GM19238 (cell line): ENCODE results near the gene EIPR1.
"Not testable (repeated sequence)": the region's sequence is repeated elsewhere in the genome, so short reads cannot be mapped to it uniquely, and the experiment has no call there.

Experiments used
- DNase-seq: peaks from one replicate; pipeline ENCODE4 v3.0.0; 2011; ENCODE audit warnings: low spot score; ENCODE audit not compliant: insufficient read length

The EIPR1 gene

DNA sequence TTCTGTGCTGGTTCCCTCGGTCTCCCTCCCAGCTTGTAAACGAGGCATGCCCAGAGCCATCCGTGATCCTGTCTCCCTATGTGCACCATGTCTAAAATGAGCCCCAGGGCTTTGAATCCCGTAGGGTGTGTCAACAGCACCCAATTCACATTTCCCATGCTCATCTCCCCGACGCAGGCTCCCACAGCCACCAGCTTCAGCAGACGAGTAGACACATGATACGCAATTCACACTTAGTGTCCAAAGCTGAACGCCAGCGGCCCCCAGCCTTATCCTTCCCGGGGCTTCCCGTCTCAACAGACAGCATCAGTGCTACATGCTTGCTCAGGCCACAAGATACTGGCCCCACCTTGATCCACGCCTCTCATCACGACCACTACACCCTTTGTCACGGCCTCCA is 88.1 kb downstream of the EIPR1 start:
- no peak for DNase-seq

GRCh38 chr2:3289171-3289515 is 88.5 kb downstream of the EIPR1 start:
- DNase-seq: no peak

DNA sequence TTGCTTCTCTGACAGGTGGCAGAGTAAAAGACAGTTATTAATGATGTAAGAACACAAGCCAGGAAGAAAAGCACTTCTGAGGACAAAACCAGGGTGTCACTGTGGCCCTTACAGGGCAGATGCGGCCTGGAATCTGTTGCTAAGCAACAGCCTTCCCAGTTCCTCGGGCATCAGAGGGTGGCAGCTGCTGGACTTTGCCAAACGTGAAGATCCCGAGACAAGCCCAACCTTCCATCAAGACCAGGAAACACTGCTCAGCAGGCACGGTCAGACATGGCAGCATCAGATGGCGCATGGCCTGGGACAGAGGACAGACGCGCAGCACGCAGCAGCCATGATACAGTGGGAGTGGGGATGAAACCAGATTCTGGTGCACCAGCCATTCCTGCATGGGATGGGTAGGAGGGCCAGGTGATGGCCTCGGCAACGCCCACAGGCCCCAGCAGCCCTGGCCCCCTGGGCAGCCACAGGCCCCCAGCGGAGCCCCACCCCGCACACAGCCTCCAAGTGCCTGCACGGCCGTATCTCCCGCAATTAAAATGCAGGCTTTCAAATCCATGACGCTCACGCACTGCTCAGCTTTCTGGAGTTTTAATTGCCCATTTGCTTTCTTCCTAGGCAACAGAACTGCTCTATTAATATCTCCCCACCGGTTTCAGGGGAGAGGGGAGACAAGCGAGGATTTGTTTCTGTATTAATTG is 89.0 kb downstream of the EIPR1 start:
- no peak for DNase-seq

DNA sequence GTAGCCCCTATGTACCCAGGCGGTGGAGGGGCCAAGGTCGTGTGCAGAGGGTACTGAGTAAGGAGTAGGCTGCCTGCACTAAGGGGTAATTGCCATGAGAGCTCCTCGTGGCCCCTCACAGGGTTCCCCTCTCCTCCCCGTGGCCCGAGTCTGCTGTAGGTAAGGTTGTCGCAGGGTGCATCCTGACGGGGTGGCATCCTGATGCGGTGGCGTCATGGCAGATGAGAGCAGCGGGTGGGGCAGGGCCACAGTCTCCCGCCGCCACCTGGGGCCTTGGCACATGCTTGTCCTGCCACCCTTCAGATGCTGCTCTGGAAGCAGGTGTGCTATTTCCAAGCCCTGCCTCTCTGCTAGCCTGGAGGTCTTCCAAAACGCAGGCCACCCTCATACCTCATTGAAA is 89.7 kb downstream of the EIPR1 start:
- DNase-seq: no peak

DNA sequence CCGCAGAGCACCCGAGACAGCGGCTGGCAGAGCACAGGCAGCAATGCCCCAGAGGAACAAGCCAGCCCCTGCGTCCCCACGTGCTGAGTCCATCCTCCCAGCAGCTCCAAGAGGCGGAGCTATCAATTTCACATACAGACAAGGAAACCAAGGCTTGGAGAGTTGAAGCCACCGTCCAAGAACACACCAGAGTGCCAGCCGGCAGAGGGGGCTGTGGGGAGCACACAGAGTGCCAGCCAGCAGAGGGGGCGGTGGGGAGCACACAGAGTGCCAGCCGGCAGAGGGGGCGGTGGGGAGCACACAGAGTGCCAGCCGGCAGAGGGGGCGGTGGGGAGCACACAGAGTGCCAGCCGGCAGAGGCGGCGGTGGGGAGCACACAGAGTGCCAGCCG is 91.0 kb downstream of the EIPR1 start:
- DNase-seq: not testable (repeated sequence)

- no peak for DNase-seq
These were observed 91.5 kb downstream of the EIPR1 start for GRCh38 chr2:3285901-3286645.

GRCh38 chr2:3284657-3285630 is 92.7 kb downstream of the EIPR1 start:
- DNase-seq: no peak

GRCh38 chr2:3283876-3284656 is 93.6 kb downstream of the EIPR1 start:
- DNase-seq: not testable (repeated sequence)

GRCh38 chr2:3283206-3283605 is 94.4 kb downstream of the EIPR1 start:
- no peak for DNase-seq

DNA sequence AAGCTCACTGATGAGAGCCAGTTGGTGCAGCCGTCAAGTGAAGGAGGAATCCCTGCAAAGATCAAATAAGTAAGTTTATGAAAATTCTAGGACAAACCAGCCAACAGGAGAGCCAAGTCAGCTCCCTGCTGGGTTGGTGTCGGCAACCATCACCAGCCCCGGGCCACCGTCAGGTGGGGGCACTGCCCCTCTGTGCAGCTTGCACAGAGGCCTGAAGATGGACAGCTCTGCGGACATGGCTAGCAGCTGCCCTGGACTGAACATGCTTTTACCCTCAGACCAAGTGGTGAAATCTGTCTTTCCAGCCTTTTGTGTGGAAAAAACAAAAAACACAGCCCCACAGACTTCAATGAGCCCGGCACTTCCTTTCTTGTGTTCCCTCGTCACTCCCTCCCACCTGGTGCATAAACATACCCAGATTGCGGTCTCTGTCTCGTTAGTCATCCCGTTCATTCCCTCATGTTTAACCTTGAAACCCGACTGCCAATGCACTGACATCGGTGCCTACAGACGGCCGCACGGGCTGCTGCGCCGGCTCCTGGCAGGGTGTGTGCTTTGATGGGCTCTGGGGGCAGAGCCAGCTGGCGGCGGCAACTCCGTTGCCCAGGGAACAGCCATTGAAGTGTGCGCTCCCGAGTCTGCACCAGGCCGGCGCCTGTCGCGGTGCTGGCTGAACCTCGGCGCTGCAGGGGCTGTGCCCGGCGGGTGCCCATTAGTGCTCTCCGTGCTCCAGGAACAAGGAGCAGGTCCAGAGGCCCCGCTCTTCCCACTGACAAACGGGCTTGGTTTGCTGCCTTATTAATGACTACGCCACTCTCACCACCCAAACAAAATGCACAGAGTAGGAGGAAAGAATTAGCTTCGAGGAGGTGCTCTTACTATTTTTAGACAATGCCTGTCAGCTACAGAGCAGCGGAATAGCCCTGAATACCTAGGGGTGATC is 95.3 kb downstream of the EIPR1 start:
- no peak for DNase-seq

- DNase-seq: no peak
These were observed 96.7 kb downstream of the EIPR1 start for GRCh38 chr2:3280683-3281520.

DNA sequence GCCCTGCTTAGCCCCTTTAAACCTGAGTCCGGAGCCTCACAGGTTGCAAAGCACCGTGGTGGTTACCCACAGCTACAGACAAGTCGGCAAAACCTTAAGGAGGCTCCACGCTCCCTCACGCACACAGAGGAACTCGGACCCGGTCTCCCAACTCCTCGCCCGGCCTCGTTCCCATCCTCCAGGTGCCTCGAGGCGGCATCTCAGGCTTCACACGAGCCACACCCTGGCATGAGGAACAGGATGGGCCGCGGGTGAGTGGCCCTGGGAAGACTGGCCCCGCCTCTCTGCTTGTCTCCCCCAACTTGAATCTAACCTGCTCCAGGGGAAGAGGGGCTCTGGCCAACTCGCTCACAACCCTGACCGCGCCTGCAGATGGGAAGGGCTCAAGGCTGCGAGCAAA is 97.4 kb downstream of the EIPR1 start:
- no peak for DNase-seq

DNA sequence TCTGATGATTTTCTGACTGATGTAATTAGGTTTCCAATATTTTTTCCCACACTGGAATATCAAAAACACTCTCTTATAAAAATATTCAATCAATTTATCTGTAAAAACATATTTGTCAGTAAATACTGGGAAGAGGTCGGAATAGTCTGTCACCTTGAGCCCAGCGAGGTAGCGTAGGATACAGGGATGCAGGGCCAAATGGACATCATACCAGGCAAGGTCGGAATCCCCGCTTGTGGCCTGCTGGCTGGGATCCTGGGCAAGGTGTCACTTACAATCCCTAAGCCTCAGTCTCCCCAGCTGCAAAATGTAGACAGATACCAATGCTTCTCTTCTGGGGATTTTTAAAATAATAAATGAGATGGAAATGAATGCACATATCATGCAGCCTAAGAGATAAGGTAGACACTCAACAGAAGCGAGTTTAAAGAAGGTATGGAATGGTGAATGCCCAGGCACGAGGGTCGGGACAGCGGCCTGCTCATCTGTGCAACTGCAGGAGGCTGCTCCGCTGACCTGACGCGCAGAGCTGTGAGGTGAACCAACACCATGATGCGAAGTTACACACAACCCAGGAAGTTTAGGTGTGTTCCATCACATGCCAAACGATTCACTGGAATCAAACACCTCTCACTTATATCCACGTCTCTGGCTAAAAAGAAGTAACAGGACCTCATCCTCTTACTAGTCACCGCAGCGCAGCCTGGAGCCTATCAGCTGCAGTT is 98.2 kb downstream of the EIPR1 start:
- DNase-seq: no peak

DNA sequence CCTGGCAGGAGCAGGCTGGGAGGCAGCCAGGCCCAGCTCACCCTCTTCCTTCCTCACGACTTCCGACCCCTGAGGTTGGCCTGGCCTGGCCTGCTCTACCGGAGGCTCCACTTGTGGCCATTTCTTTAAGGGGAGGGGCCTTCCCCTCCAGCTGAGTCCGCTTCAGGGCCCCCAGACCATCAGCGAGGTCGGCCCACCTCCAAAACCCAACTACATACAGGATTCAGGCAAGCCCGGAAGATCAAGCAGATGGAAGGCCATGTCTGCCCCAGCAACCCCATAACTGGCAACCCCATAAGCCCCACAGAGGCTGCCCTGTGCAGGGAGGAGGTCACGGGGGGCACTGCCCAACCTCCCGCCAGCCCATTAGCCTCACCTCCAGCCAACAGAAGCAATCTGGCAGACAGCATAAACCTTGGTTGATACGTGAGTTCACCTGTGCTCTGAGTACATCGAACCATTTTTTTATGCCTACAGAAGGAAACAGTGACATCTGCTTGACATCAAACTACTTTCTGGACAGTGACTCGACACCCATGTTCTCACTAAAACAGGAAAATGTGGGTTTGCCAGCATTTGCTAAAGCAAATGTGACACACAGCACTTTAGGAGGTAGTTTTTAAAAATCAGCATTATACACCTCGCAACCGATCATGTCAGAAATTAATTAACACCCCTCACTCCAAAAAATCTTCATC is 98.9 kb downstream of the EIPR1 start:
- DNase-seq: no peak

DNA sequence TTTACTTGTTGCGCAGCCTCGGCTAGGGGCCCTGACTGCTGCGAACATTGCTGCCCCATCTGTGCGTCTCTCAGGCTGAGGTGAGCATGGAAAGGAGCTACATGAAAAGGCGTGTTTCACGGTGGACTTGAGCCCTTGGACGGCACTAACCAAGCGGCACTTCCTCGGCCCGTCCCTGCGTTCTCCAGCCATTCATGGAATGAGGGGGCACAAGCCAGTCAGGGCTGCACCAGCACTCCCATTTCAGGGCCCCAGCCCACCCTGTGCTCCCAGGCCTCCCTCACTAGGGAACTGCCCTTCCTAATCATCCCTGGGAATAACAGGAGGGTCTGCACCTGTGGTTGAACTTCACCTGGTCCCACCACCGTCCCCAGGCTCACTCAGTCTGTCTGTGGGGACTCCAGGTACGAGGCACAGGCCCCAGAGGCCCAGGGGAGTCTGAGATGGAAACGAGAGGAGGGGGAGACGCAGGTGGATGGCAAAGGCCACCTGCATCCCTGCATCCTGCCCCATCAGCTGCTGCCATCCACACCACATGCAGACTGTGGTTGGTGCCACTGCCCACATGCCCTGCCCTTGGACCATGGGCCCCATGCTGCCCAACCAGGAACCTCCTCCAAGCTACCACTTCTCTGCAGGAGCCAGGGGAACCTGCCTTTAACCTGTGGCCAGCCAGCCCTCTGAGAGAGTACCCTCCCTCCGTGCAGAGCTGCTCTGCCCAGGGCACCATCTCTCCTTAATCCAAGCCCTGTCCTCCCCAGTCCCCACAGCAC is 99.7 kb downstream of the EIPR1 start:
- no peak for DNase-seq

- DNase-seq: no peak
These were observed 100.4 kb downstream of the EIPR1 start for GRCh38 chr2:3277050-3277747.

GRCh38 chr2:3272761-3273160 is 104.9 kb downstream of the EIPR1 start:
- no peak for DNase-seq
